GM04504 (cell line): ENCODE data around the gene AGL.
"Not testable (repeated sequence)": the region's sequence is repeated elsewhere in the genome, so short reads cannot be mapped to it uniquely, and the experiment has no call there.

Experiments used
- DNase-seq: peaks from one replicate; pipeline ENCODE4 v3.0.0-alpha.2; 2012; ENCODE audit warnings: low read depth

The AGL gene

GRCh38 chr1:99943223-99943794 lies 93.1 kb downstream of the AGL start:
- peak; percentile 74 for DNase-seq

GRCh38 chr1:99944192-99944591 lies 94.0 kb downstream of the AGL start:
- no peak for DNase-seq

- DNase-seq, result no peak
These were observed 95.0 kb downstream of the AGL start for GRCh38 chr1:99945174-99945573.

- no peak for DNase-seq
These were observed 100.3 kb downstream of the AGL start for GRCh38 chr1:99950486-99950885.

- DNase-seq, result no peak
These were observed 102.4 kb downstream of the AGL start for GRCh38 chr1:99952522-99952921.

DNA sequence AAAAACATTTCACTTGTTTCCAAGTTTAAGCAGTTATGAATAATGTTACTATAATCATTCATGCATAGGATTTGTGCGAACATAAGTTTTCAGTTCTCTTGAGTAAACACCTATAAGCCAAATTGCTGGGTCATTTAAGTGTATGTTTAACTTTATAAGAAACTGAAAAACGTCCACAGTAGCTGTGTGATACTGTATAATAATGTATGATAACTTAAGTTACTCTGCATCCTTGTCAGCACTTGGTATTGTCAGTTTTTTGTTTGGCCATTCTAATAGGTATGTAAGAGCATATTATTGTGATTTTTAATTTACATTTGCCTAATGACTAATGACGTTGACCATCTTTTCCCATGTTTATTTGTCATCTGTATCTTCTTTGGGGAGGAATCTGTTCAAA lies 105.2 kb downstream of the AGL start:
- DNase-seq, result no peak

DNA sequence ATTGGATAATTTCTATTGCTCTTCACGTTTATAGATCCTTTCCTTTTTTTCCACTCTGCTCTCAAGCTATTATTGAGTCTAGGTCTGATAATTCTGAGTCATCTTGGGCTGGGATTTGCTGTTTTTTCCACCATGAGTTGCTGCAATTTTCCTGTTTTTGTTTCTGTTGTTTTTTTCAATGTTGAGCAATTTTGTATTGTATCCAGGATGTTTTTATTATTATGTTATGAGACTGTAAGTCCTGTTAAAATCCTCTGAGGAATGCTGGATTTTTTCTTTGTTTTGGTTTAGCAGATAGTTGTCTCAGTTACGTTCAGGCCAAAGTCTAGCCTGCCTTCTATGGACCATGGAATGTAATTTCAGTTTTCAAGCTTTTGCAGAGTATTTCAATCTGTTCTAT lies 106.6 kb downstream of the AGL start:
- peak; percentile 64 for DNase-seq

DNA sequence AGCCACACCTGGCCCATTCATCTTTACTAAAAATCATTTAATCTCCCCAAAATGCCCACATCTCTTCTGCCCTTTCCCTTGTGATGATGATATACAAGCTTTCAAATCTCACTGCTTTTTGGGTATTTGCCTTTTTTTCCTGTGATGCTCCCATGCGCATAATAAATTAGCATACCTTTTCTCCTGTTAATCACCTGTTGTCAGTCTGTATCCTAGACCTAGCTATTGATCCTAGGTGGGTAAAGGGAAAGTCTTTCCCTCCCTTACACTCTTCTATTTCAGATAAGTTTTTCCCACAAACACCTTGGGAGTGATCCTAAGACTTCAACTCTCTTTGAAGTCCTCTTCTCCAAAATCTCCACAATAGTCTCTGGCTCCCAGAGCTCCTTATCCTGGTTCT lies 107.7 kb downstream of the AGL start:
- no peak for DNase-seq

- DNase-seq, result not testable (repeated sequence)
These were observed 109.1 kb downstream of the AGL start for GRCh38 chr1:99959189-99959705.

GRCh38 chr1:99960260-99960659 lies 110.1 kb downstream of the AGL start:
- not testable (repeated sequence) for DNase-seq

DNA sequence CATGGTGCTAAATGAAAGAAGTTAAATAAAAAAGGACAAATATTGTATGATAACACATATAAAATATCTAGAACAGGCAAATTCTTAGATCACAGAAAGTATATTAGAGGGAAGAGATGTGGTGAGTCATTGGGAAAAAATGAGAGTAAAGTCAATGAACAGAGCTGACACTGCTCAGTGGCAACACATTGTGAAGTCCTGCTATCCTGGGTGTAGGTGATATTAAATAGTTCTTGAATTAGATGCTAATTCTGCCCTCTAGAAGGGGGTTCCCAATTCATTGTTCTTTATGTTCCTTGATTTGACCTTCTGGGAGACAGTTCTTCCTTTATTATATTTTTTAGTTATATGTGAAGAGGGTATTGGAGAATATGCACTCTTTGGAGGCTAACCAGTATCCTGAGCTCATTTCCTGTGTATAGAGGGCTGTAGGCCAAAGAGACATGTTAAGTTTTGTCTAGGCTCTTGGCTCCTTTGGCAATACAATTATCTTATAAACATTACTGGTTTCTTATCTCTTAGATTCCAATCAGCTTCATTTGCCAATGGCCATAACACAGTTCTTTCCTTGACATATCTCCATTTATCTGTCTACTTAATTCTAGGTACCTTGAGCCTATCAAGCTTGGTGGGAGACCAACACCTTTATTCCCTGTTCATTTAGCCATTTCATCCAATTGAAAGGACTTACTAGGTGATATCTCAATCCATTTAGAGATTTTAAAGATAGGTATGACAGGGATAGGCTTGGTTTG lies 113.1 kb downstream of the AGL start:
- DNase-seq, result no peak

- DNase-seq, result no peak
These were observed 114.6 kb downstream of the AGL start for GRCh38 chr1:99964806-99965205.

DNA sequence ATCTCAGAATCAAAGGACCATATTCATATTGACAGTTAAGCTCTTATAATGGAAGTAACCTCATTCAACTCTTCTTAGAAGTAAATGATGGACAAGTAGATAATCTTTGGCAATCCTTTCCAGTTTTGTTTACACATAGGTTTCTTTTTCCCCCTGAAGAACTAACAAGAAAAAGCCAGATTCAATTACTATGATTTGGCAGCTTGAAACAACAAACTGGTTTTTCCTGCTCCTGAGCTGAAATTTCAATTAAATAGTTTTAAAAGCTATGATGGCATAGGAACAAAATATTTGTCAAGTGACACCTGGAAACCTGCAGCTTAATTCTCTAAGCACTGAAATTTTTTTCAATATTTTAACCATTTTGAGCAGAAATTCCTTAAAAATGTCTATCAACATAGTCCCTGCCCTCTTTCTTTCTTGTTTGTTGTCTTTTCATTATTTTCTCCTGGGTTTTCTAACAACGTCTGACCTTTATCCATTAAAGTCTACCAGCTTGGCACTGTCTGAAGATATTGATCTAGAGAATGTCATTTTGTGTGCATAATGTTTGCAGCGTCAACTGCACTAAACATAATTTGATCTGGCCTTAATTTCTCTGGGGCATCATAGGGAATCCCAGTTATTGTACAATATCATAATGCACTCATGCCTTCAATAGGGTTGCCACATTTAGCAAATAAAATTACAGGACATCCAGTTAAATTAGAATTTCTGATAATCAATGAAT lies 115.7 kb downstream of the AGL start:
- DNase-seq, result no peak

GRCh38 chr1:99968214-99968613 lies 118.1 kb downstream of the AGL start:
- DNase-seq, result no peak

DNA sequence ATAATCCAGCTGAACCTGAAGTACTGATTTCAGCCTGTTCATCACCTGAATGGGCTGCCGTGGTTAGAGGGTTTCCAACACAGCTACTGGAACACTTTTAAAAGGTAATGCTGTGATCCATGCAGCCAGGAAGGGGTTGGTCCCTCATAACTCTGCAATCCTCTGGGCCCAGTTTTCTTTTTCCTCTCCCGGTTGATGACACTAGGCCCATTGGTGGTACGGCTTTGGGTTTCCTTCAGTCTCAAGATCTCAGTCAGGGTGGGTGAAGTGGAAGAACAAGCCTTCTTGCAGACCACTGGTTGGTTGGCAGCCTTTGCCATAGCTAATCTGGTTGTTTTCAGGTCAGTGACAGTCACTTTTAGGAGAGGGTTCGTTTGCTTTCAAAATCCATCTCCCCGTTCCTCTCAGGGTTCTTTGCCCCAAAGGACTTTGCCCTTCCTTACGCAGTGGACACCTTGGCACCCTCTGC lies 119.1 kb downstream of the AGL start:
- DNase-seq, result no peak

DNA sequence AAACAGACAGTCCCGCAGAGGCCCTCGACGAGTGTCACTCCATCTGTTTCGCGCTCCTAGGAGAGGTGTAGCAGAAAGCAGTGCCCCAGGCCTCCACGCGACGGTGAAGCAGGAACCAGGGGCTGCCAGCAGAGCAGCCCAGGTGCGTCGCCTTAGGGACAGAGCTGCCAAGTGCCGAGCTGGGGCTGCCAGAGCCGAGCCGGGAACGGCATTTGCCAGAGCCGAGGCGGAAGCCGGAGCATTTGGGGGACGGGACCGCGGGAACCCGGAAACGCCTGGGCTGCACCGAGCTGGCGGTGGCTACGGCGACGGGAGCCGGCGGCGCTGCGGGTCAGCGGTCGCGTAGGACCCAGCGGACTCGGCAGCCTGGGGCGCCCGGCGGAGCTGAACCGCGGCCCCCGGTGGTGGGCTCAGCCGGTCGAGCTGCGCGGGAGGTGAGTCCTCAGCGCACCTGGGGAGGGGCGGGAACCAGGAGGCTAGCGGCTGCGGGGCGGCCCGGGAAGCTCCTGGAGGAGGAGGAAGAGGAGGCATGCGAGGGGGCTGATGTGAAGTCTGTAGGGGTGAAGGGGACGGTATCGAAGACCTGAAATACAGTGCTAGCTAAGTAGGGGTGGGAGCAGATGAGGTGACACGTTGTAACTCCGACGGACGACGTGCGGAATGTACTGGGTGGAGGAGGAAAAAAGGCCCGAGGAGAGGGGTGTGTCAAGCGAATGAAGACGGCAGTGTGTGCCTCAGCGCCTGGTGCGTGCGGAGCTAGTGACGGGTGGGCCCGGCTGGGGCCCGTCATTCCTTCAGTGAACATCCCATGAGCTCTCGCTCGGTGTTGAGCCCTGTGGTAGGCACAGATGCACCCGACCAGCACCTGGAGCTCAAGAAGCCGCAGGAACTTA lies 119.8 kb downstream of the AGL start, which contains the start of gene SLC35A3:
Gene SLC35A3 (plus strand): TSS at position 268 of the 893 bp plus-strand sequence. CDS start 23,559 bp downstream, outside the sequence.
- DNase-seq, result peak; percentile 32

GRCh38 chr1:99970713-99971255 lies 120.6 kb downstream of the AGL start:
- DNase-seq, result no peak

- DNase-seq, result not testable (repeated sequence)
These were observed 121.9 kb downstream of the AGL start for GRCh38 chr1:99972066-99972465.
